ENCODE measurements around the gene GSK3B. TPM values are rescaled to one million over a fixed set of nuclear protein-coding genes. Genes with fewer than 3 reads are reported as not detected.

The GSK3B gene
- polyA plus RNA-seq, 4 donors = 13.5 to 32.2 (median 21.2) TPM

DNA sequence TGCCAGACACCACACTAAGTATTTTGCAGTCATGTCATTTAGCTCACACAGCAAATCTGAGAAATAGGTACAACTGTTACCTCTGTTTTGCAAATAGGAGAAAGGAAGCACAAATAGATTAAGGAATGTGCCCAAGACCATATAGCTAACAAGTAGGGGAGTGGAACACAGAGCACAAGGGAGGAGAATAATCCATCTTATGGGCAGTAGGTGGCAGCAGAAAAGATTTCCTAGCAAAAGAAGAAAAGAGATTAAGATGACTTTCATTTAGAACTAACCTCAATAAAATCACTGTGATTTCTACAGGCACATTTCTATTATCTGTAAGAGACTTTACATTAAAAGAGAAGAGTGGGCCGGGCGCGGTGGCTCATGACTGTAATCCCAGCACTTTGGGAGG lies 263.2 kb downstream of the GSK3B start:
- H3K27ac ChIP-seq (ENCODE audit: low read depth in 1 of 3, low read length in 2 of 3) = no peak overlapping the region
- 99 to 100% (median 100%) methylated on average over 3 of the region's 3 CpGs for WGBS, 3 donors
- H3K36me3 ChIP-seq (ENCODE audit: control insufficient read depth in 3 of 3, insufficient read depth in 2 of 3, low read depth in 1 of 3, low read length in 3 of 3) = peaks cover 0 to 2% (median 0%) of the 10 kb centered on the region in 3 donors
- H3K9me3 ChIP-seq (ENCODE audit: control insufficient read depth in 2 of 2, insufficient read depth in 1 of 2, low read depth in 1 of 2, low read length in 1 of 2) = no peaks in the 10 kb centered on the region
- no peak overlapping the region for H3K4me3 ChIP-seq (ENCODE audit: low read depth in 1 of 3, low read length in 3 of 3)
- no peaks in the 10 kb centered on the region for H3K27me3 ChIP-seq (ENCODE audit: control insufficient read depth in 3 of 3, insufficient read depth in 3 of 3, low read length in 3 of 3)
- FAIRE-seq = no peak
- peaks cover 0 to 8% (median 2%) of the 10 kb centered on the region in 3 donors for H3K4me1 ChIP-seq (ENCODE audit: control insufficient read depth in 3 of 3, insufficient read depth in 2 of 3, low read depth in 1 of 3, low read length in 2 of 3)
- DNase-seq = peak in 1 of 2 donors; percentile 17

DNA sequence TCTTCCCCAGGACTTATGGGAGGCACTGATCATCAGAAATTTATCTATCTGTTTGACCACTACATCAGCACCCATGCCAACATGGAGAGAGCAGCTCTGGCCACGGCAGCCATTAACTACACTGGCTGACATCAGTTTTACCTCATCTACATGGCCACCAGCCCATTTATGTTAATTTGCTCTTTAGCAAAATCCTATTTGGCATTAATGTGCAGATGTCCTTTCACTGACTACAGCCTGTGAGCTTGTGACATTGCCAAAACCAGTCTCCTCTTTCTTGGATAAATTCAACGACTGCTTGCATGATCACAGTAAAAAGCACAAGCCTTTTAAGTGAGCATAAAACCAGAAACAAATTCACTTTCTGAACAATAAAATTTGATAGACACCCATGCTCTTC lies 264.8 kb downstream of the GSK3B start:
- 74 to 97% (median 88%) methylated on average over 2 of the region's 2 CpGs for WGBS, 3 donors
- no peaks in the 10 kb centered on the region for H3K27me3 ChIP-seq (ENCODE audit: control insufficient read depth in 3 of 3, insufficient read depth in 3 of 3, low read length in 3 of 3)
- H3K4me1 ChIP-seq (ENCODE audit: control insufficient read depth in 3 of 3, insufficient read depth in 2 of 3, low read depth in 1 of 3, low read length in 2 of 3) = peaks cover 0 to 12% (median 3%) of the 10 kb centered on the region in 3 donors
- DNase-seq = no peak
- no peak overlapping the region for H3K4me3 ChIP-seq (ENCODE audit: low read depth in 1 of 3, low read length in 3 of 3)
- H3K27ac ChIP-seq (ENCODE audit: low read depth in 1 of 3, low read length in 2 of 3) = no peak overlapping the region
- FAIRE-seq = no peak
- no peaks in the 10 kb centered on the region for H3K9me3 ChIP-seq (ENCODE audit: control insufficient read depth in 2 of 2, insufficient read depth in 1 of 2, low read depth in 1 of 2, low read length in 1 of 2)
- peaks cover 0 to 6% (median 0%) of the 10 kb centered on the region in 3 donors for H3K36me3 ChIP-seq (ENCODE audit: control insufficient read depth in 3 of 3, insufficient read depth in 2 of 3, low read depth in 1 of 3, low read length in 3 of 3)

- FAIRE-seq (no peak), DNase-seq (no peak)
- H3K4me1 ChIP-seq (ENCODE audit: control insufficient read depth in 3 of 3, insufficient read depth in 2 of 3, low read depth in 1 of 3, low read length in 2 of 3) = peaks cover 0 to 12% (median 2%) of the 10 kb centered on the region in 3 donors
- H3K4me3 ChIP-seq (ENCODE audit: low read depth in 1 of 3, low read length in 3 of 3) = no peak overlapping the region
- H3K9me3 ChIP-seq (ENCODE audit: control insufficient read depth in 2 of 2, insufficient read depth in 1 of 2, low read depth in 1 of 2, low read length in 1 of 2) = no peaks in the 10 kb centered on the region
- H3K27ac ChIP-seq (ENCODE audit: low read depth in 1 of 3, low read length in 2 of 3) = no peak overlapping the region
- 77 to 88% (median 84%) methylated on average over 7 of the region's 7 CpGs for whole genome bisulfite sequencing, 3 donors
- H3K36me3 ChIP-seq (ENCODE audit: control insufficient read depth in 3 of 3, insufficient read depth in 2 of 3, low read depth in 1 of 3, low read length in 3 of 3) = peaks cover 0 to 6% (median 1%) of the 10 kb centered on the region in 3 donors
- H3K27me3 ChIP-seq (ENCODE audit: control insufficient read depth in 3 of 3, insufficient read depth in 3 of 3, low read length in 3 of 3) = no peaks in the 10 kb centered on the region
Observed at GRCh38 chr3:119826711-119827608, 267.3 kb downstream of the GSK3B start.

DNA sequence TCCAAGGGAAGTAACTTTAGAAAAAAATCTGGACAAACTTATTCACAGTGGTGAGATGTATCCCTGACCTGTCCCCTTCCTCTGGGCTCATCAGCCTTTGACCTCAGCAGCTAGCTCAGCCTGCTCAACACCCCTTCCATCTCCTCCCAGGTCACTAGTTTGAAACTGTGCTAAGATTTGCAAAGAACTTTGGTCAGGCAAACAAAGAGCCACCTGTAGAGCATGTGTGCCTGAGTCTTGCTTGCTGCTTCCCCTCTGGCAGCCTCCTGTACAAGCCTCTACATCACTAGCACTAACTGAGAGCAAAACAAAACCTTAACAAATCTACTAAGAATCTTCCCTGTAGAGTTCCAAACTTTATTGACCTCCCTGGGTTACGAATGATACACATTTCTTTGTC lies 268.4 kb downstream of the GSK3B start:
- Histone ChIP-seq H3K9me3 (ENCODE audit: control insufficient read depth in 2 of 2, insufficient read depth in 1 of 2, low read depth in 1 of 2, low read length in 1 of 2) (no peaks in the 10 kb centered on the region), H3K27me3 (ENCODE audit: control insufficient read depth in 3 of 3, insufficient read depth in 3 of 3, low read length in 3 of 3) (no peaks in the 10 kb centered on the region), H3K4me1 (ENCODE audit: control insufficient read depth in 3 of 3, insufficient read depth in 2 of 3, low read depth in 1 of 3, low read length in 2 of 3) (peaks cover 0 to 12% (median 2%) of the 10 kb centered on the region in 3 donors), H3K4me3 (ENCODE audit: low read depth in 1 of 3, low read length in 3 of 3) (no peak overlapping the region), H3K36me3 (ENCODE audit: control insufficient read depth in 3 of 3, insufficient read depth in 2 of 3, low read depth in 1 of 3, low read length in 3 of 3) (peaks cover 0 to 6% (median 1%) of the 10 kb centered on the region in 3 donors), H3K27ac (ENCODE audit: low read depth in 1 of 3, low read length in 2 of 3) (peak overlapping the region in 1 of 3 donors; percentile 54)
- peak; percentile 74 to 85 for DNase-seq
- FAIRE-seq = no peak
- WGBS, 3 donors = 18 to 72% (median 54%) methylated on average over 1 of the region's 1 CpG

DNA sequence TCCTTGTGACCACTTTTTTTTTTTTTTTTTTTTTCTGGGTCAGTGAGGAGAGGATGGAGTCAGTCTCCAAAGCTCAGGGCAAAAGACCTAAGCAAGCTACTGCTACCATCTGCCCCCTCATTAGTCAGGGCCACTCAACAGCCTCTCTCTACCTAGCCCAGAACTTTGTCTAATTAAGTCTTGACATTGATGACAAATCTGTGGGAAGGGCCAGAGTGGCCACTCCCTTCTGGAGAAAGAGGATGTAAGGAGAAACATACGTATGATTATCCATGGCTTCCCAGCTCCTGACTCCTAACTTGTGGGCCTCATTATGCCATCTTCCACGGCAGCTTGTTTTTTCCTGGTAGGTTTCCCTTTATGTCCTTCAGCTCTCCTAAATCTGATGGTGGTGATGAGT lies 274.4 kb downstream of the GSK3B start:
- Histone ChIP-seq H3K4me1 (ENCODE audit: control insufficient read depth in 3 of 3, insufficient read depth in 2 of 3, low read depth in 1 of 3, low read length in 2 of 3) (peaks cover 0 to under 1% (median 0%) of the 10 kb centered on the region in 3 donors), H3K4me3 (ENCODE audit: low read depth in 1 of 3, low read length in 3 of 3) (no peak overlapping the region), H3K36me3 (ENCODE audit: control insufficient read depth in 3 of 3, insufficient read depth in 2 of 3, low read depth in 1 of 3, low read length in 3 of 3) (peaks cover 0 to 36% (median 12%) of the 10 kb centered on the region in 3 donors), H3K27me3 (ENCODE audit: control insufficient read depth in 3 of 3, insufficient read depth in 3 of 3, low read length in 3 of 3) (no peaks in the 10 kb centered on the region), H3K27ac (ENCODE audit: low read depth in 1 of 3, low read length in 2 of 3) (no peak overlapping the region), H3K9me3 (ENCODE audit: control insufficient read depth in 2 of 2, insufficient read depth in 1 of 2, low read depth in 1 of 2, low read length in 1 of 2) (no peaks in the 10 kb centered on the region)
- 75 to 83% (median 77%) methylated on average over 2 of the region's 2 CpGs for WGBS, 3 donors
- FAIRE-seq (no peak), DNase-seq (peak in 1 of 2 donors; percentile 24)

DNA sequence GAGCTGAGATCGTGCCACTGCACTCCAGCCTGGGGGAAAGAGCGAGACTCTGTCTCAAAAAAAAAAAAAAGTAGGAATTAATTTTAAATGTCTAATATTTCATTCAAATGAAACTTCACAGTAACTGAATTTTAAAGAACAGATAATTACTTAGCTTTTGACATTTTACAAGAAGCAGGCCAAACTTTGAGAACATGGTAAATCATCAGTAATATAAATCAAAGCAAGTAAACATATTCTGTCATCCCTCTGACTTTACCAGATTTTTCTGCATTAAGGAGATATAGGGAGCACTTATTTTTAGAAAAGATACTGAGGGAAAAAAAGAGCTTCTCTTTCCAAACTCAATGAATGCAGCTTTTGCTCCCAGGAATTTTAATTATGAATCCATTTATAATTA lies 275.3 kb downstream of the GSK3B start:
- peaks cover 0 to 42% (median 17%) of the 10 kb centered on the region in 3 donors for H3K36me3 ChIP-seq (ENCODE audit: control insufficient read depth in 3 of 3, insufficient read depth in 2 of 3, low read depth in 1 of 3, low read length in 3 of 3)
- H3K4me3 ChIP-seq (ENCODE audit: low read depth in 1 of 3, low read length in 3 of 3) = no peak overlapping the region
- H3K27ac ChIP-seq (ENCODE audit: low read depth in 1 of 3, low read length in 2 of 3) = no peak overlapping the region
- H3K4me1 ChIP-seq (ENCODE audit: control insufficient read depth in 3 of 3, insufficient read depth in 2 of 3, low read depth in 1 of 3, low read length in 2 of 3) = no peaks in the 10 kb centered on the region
- H3K9me3 ChIP-seq (ENCODE audit: control insufficient read depth in 2 of 2, insufficient read depth in 1 of 2, low read depth in 1 of 2, low read length in 1 of 2) = no peaks in the 10 kb centered on the region
- DNase-seq (no peak), FAIRE-seq (no peak)
- no peaks in the 10 kb centered on the region for H3K27me3 ChIP-seq (ENCODE audit: control insufficient read depth in 3 of 3, insufficient read depth in 3 of 3, low read length in 3 of 3)
- WGBS, 3 donors = 80 to 98% (median 87%) methylated on average over 2 of the region's 2 CpGs

DNA sequence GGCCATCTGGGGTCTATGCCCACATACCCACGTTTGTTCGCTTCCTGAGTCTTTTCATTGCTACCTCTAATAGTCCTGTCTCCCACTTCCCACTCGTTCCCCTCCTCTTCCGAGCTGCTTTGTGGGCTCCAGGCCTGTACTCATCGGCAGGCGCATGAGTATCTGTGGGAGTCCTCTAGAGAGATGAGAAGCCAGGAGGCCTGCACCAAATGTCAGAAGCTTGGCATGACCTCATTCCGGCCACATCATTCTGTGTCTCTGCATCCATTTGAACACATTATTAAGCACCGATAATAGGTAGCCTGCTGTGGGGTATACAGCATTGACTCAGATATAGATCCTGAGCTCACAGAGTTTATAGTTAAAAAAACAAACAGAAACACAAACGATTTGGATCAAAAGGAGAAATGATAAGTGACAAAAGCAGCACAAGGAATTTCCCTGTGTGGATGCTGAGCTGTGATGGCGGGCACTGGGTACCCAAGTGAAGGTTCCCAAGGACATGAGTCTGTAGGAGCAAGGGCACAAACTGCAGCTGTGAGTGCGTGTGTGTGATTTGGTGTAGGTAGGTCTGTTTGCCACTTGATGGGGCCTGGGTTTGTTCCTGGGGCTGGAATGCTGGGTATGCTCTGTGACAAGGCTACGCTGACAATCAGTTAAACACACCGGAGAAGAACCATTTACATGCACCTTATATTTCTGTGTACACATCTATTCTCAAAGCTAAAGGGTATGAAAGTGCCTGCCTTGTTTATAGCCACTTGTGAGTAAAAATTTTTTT lies 276.5 kb downstream of the GSK3B start:
- Histone ChIP-seq H3K4me3 (ENCODE audit: low read depth in 1 of 3, low read length in 3 of 3) (no peak overlapping the region), H3K27ac (ENCODE audit: low read depth in 1 of 3, low read length in 2 of 3) (no peak overlapping the region), H3K27me3 (ENCODE audit: control insufficient read depth in 3 of 3, insufficient read depth in 3 of 3, low read length in 3 of 3) (no peaks in the 10 kb centered on the region), H3K9me3 (ENCODE audit: control insufficient read depth in 2 of 2, insufficient read depth in 1 of 2, low read depth in 1 of 2, low read length in 1 of 2) (no peaks in the 10 kb centered on the region), H3K4me1 (ENCODE audit: control insufficient read depth in 3 of 3, insufficient read depth in 2 of 3, low read depth in 1 of 3, low read length in 2 of 3) (no peaks in the 10 kb centered on the region), H3K36me3 (ENCODE audit: control insufficient read depth in 3 of 3, insufficient read depth in 2 of 3, low read depth in 1 of 3, low read length in 3 of 3) (peaks cover 0 to 53% (median 15%) of the 10 kb centered on the region in 3 donors)
- DNase-seq = no peak
- 73 to 87% (median 78%) methylated on average over 13 of the region's 13 CpGs for WGBS, 3 donors
- FAIRE-seq = no peak

GRCh38 chr3:119817071-119817470 lies 277.2 kb downstream of the GSK3B start:
- no peak for DNase-seq
- Histone ChIP-seq H3K4me3 (ENCODE audit: low read depth in 1 of 3, low read length in 3 of 3) (no peak overlapping the region), H3K27me3 (ENCODE audit: control insufficient read depth in 3 of 3, insufficient read depth in 3 of 3, low read length in 3 of 3) (no peaks in the 10 kb centered on the region), H3K9me3 (ENCODE audit: control insufficient read depth in 2 of 2, insufficient read depth in 1 of 2, low read depth in 1 of 2, low read length in 1 of 2) (no peaks in the 10 kb centered on the region), H3K4me1 (ENCODE audit: control insufficient read depth in 3 of 3, insufficient read depth in 2 of 3, low read depth in 1 of 3, low read length in 2 of 3) (no peaks in the 10 kb centered on the region), H3K27ac (ENCODE audit: low read depth in 1 of 3, low read length in 2 of 3) (no peak overlapping the region), H3K36me3 (ENCODE audit: control insufficient read depth in 3 of 3, insufficient read depth in 2 of 3, low read depth in 1 of 3, low read length in 3 of 3) (peaks cover 0 to 60% (median 15%) of the 10 kb centered on the region in 3 donors)
- WGBS, 3 donors = 90 to 94% (median 91%) methylated on average over 12 of the region's 12 CpGs
- no peak for FAIRE-seq

Measured in small intestine (tissue), 7 donors.